PC-9 (cell line): ENCODE data around the gene IL2RA. TPM values are rescaled to one million over a fixed set of nuclear protein-coding genes. Genes with fewer than 3 reads are reported as not detected.

Source experiments
- BruUV-seq: library from RNA; stranded (reverse); fragments of 400-500 nt; replicated peaks from 2 replicates; lab custom pipeline; 2021; lab: Mats Ljungman, UMichigan
- CTCF ChIA-PET: fragments of 300-600 bp; sonication (Branson Sonifier 250); formaldehyde crosslinking; loops from one replicate; lab custom pipeline; 2022; ENCODE audit warnings: antibody characterized with exemption; lab: Charles Lee
- POLR2A ChIA-PET: fragments of 300-600 bp; sonication (Branson Sonifier 250); formaldehyde crosslinking; loops from one replicate; lab custom pipeline; 2022; ENCODE audit warnings: antibody characterized with exemption; ENCODE audit not compliant: unreplicated experiment; lab: Charles Lee
- DNase-seq, 2 experiments: peaks; one replicate each; pipeline versions ENCODE4 v3.0.0 to v3.0.0-alpha.2; 2015 to 2022; ENCODE audit warnings: mixed read lengths in 1 of 2
- H2AFZ ChIP-seq: fragments of 200-600 bp; sonication (generic); 2 replicates; pipeline ENCODE4 v1.8.1; 2017; ENCODE audit warnings: antibody characterized with exemption
- H3F3A ChIP-seq: fragments of 200-600 bp; sonication (generic); 2 replicates; pipeline ENCODE4 v1.8.1; 2017; ENCODE audit warnings: antibody characterized with exemption, mild to moderate bottlenecking, low read depth; ENCODE audit not compliant: insufficient read depth
- H3K27ac ChIP-seq: fragments of 200-600 bp; sonication (generic); 2 replicates; pipeline ENCODE4 v1.6.1; 2016; ENCODE audit warnings: mixed run types
- H3K27me3 ChIP-seq: fragments of 200-600 bp; sonication (generic); 2 replicates; pipeline ENCODE4 v1.6.1; 2016; ENCODE audit warnings: low read depth, mixed run types; ENCODE audit not compliant: insufficient read depth
- H3K36me3 ChIP-seq: fragments of 200-600 bp; sonication (generic); 2 replicates; pipeline ENCODE4 v1.6.1; 2016; ENCODE audit warnings: low read depth, mixed run types
- H3K4me1 ChIP-seq: fragments of 200-600 bp; sonication (generic); replicated peaks from 2 replicates; pipeline ENCODE4 v1.6.1; 2016; ENCODE audit warnings: mixed run types; ENCODE audit not compliant: insufficient read depth
- H3K4me2 ChIP-seq: fragments of 200-600 bp; sonication (generic); 2 replicates; pipeline ENCODE4 v1.6.1; 2017; ENCODE audit warnings: mixed run types
- H3K4me3 ChIP-seq: fragments of 200-600 bp; sonication (generic); 2 replicates; pipeline ENCODE4 v1.6.1; 2016; ENCODE audit warnings: mixed run types
- H3K79me2 ChIP-seq: fragments of 200-600 bp; sonication (generic); 2 replicates; pipeline ENCODE4 v1.6.1; 2017; ENCODE audit warnings: low read depth, mixed run types
- H3K9me2 ChIP-seq: fragments of 200-600 bp; sonication (generic); 2 replicates; pipeline ENCODE4 v1.8.1; 2017; ENCODE audit warnings: mild to moderate bottlenecking; ENCODE audit not compliant: insufficient read depth
- H3K9me3 ChIP-seq: fragments of 200-600 bp; sonication (generic); 2 replicates; pipeline ENCODE4 v1.8.1; 2016; ENCODE audit warnings: low read depth; ENCODE audit not compliant: insufficient read depth
- H4K20me1 ChIP-seq: fragments of 200-600 bp; sonication (generic); 2 replicates; pipeline ENCODE4 v1.8.1; 2017; ENCODE audit not compliant: insufficient read depth
- CTCF ChIP-seq: fragments of 200-600 bp; sonication (generic); conservative IDR thresholded peaks from 2 replicates; pipeline ENCODE4 v1.6.1; 2017; ENCODE audit warnings: mixed run types, antibody characterized with exemption, mild to moderate bottlenecking, moderate library complexity
- EZH2 ChIP-seq: fragments of 200-600 bp; sonication (generic); IDR thresholded peaks from 2 replicates; pipeline ENCODE4 v1.8.0; 2017; ENCODE audit warnings: antibody characterized with exemption, low read depth
- intact Hi-C: fragments of 100-400 bp; cut with micrococcal nuclease; formaldehyde crosslinking; loops from one replicate; pipeline ENCODE4 v1.10.0; 2022; ENCODE audit not compliant: unreplicated experiment
- total RNA-seq: library from RNA; stranded (reverse); gene quantifications from 2 replicates; pipeline ENCODE4 v1.2.3, GENCODE V29; 2021

Gene IL2RA
- total RNA-seq, 1 experiment from 2014 or later = not detected

DNA sequence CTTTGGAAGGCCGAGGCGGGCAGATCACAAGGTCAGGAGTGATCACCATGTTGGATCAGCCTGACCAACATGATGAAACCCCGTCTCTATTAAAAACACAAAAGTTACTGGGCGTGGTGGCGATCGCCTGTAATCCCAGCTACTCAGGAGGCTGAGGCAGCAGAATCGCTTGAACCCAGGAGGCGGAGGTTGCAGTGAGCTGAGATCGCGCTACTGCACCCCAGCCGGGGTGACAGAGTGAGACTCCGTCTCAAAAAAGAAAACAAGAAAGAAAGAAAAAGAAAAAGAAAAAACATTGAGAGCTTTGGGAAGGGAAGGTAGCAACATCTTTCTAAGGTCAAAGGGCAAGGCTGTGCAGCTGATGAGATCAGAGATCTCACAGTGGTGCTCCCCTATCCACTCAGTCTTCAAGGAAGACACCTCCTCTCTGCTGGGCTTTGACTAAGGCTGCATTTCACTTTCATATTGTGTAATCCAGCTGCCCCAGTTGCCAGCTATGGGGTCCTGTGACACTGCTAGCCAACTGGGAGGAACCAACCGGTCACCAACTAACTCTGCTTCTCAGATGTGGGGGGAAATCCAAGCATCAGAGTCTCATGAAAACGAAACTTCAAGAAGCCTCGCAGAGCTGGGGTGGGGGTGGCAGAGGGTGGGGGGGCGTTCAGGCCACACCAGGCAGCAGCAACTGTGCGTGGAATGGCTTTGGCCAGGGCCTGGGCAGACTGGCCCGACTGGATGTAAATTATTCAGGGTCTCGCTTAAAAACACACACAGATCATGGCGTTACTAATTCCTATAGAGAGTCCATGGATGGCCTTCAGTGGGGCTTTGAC is 86.3 kb downstream of the IL2RA start:
- CTCF ChIA-PET = no interaction called here
- no peak for TF ChIP-seq EZH2
- TF ChIP-seq CTCF = no peak
- no peaks in the 10 kb centered on the region for H3F3A ChIP-seq
- intact Hi-C loops = loop anchor here (2.0 kb wide), 1 partner anchor 17 kb away; no protein-coding TSS in a partner anchor
- no peaks in the 10 kb centered on the region for H3K9me3 ChIP-seq
- H4K20me1 ChIP-seq = no peaks in the 10 kb centered on the region
- POLR2A ChIA-PET = no interaction called here
- TSS peak; percentile 17 for BruUV-seq
- H3K9me2 ChIP-seq = no peaks in the 10 kb centered on the region
- no peaks in the 10 kb centered on the region for H3K27me3 ChIP-seq
- peaks cover 12% of the 10 kb centered on the region; the same call in 1 of the 2 replicates for H3K4me1 ChIP-seq
- no peak overlapping the region for H3K27ac ChIP-seq
- H3K79me2 ChIP-seq = peaks cover 7% of the 10 kb centered on the region; the same call in 1 of the 2 replicates
- H2AFZ ChIP-seq = peak overlapping the region; percentile 91
- H3K4me3 ChIP-seq = peak overlapping the region; percentile 70
- DNase-seq = no peak
- no peaks in the 10 kb centered on the region for H3K36me3 ChIP-seq
- H3K4me2 ChIP-seq = peak overlapping the region; percentile 85

GRCh38 chr10:5973069-5973468 is 89.1 kb downstream of the IL2RA start:
- Histone ChIP-seq H3K36me3 (no peaks in the 10 kb centered on the region), H3K27ac (no peak overlapping the region), H3K4me3 (no peak overlapping the region), H3K9me2 (no peaks in the 10 kb centered on the region), H3K4me2 (no peak overlapping the region), H3K4me1 (peaks cover 13% of the 10 kb centered on the region; the same call in 1 of the 2 replicates), H3F3A (no peaks in the 10 kb centered on the region), H3K79me2 (peaks cover 7% of the 10 kb centered on the region; the same call in 1 of the 2 replicates), H2AFZ (no peak overlapping the region), H4K20me1 (no peaks in the 10 kb centered on the region), H3K9me3 (no peaks in the 10 kb centered on the region), H3K27me3 (no peaks in the 10 kb centered on the region)
- DNase-seq = no peak
- POLR2A ChIA-PET = no interaction called here
- no TSS peak for BruUV-seq
- intact Hi-C loops = no loop called here
- CTCF ChIA-PET = no interaction called here
- TF ChIP-seq CTCF (no peak), EZH2 (no peak)

DNA sequence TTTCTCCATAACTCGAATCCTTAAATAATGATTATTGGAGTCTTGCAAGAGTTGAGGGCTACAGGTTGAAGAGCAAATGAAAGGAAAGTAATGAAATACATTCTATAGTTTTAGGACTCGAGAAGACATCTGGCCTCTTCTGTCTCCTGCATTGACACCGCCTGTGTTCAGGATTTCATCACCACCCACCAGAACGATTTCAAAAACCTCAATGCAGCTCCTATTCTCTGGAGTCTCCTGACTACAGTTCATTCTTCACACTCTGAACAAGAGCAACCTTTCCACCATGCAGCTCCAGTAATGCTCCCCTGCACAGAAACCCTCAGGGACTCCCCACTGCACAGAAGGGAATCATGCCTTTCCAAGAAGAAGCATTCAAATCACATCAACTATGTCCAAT is 90.3 kb downstream of the IL2RA start:
- no peaks in the 10 kb centered on the region for H3F3A ChIP-seq
- H3K9me3 ChIP-seq = no peaks in the 10 kb centered on the region
- ChIA-PET POLR2A (interaction anchor here (0.5 kb wide), 1 partner anchor 13 kb away, joined by 3 read pairs; no protein-coding TSS in a partner anchor), CTCF (no interaction called here)
- no TSS peak for BruUV-seq
- no peak for DNase-seq
- intact Hi-C loops = no loop called here
- no peaks in the 10 kb centered on the region for H3K27me3 ChIP-seq
- no peak overlapping the region for H3K4me3 ChIP-seq
- H4K20me1 ChIP-seq = no peaks in the 10 kb centered on the region
- no peaks in the 10 kb centered on the region for H3K9me2 ChIP-seq
- TF ChIP-seq CTCF = no peak
- TF ChIP-seq EZH2 = no peak
- no peak overlapping the region for H3K27ac ChIP-seq
- H2AFZ ChIP-seq = no peak overlapping the region
- no peaks in the 10 kb centered on the region for H3K36me3 ChIP-seq
- H3K4me1 ChIP-seq = peaks cover 13% of the 10 kb centered on the region; the same call in 1 of the 2 replicates
- no peak overlapping the region for H3K4me2 ChIP-seq
- peaks cover 7% of the 10 kb centered on the region; the same call in 1 of the 2 replicates for H3K79me2 ChIP-seq
